Cerebellar nuclear complex (tissue), 1 donor: ENCODE results near the gene SDF4.
"Not testable (repeated sequence)": the region's sequence is repeated elsewhere in the genome, so short reads cannot be mapped to it uniquely, and the experiment has no call there.

Experiments
- DNase-seq, 2 experiments: peaks; one replicate each; lab custom pipeline; 2025; lab: John Stamatoyannopoulos, UW

Gene SDF4

DNA sequence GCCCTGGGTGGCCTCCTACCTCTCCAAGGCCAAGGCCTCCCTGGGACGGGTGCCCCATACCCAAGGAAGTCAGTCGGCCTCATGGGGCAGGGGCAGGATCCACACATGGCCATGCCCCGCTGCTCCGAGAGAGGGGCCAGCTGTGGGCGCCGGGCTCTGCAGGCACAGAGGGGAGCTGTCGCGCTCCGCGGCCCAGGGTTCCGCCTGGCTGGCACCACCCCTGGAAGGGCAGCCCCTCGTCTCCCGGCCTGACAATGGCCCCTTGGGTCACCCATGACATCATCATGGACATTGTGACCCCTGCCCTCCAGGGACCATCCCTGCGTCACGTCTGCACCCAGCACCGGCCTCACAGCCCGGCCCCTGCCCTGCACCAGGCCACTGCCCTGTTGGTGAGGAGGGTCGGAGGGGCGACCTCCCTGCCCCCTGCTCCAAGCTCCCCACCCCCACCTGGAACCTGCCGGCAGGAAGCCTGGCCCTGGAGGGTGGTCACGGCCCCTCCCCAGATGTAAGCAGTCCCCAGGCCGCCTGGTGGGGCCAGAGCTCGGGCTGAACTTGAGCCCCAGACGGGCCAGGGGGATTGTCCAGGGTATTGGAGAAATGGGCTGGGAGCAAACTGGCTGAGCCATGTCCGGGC lies 52.3 kb downstream of the SDF4 start:
- DNase-seq: no peak

DNA sequence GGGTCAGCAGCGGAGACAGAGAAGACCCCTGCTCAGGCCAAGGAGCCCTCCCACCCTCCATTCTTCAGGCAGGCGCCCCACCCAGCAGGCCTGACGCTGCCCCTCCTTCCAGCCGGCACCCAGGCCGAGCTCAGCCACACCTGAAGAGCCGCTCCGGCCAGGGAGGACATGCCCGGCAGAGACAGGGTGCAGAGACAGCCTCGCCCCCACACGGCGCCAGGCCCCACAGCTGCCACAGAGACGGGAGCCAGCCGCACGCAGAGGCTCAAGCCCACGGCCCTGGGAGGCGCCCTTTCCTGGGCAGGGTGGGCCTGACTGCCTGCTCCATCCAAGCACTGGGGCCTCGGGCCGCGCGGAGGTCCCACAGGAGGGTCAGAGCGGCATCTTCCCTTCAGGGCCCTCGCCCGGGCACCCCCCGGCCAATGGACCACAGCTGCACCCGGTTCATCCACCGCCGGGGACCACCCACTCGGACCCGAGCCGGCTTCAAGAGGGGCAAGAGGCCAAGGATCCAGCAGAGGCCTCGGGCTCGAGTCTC lies 52.9 kb downstream of the SDF4 start:
- DNase-seq: no peak

DNA sequence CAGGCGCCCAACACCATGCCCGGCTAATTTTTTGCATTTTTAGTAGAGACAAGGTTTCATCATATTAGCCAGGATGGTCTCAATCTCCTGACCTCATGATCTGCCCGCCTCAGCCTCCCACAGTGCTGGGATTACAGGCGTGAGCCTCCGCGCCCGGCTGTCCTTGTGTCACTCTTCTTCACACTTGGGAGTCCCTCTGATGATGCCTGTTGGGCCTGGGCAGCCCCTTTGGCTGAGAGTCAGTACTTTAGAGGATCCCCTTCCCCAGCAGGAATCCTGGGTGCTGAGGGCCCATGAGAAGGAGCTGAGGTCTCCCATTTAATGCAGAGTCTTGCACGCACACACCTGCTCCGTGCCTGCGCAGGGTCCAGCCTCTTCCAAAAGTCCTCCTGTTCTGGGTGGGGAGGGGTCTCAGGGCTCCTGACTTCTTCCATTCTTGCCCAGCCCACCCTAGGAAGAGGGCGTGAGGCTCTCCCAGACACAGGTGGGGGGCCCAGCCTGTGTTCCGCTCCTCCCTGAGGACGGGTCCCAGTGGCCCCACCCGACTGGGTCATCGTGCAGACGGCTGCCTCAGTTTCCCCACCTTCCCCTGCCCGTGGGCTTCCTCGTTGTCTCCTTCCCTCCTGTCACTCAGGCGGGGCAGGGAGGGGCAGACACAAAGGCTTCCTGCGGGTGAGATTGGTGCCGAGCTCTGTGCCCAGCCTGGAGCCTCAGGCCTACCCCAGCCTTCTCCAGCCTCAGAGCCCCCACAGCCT lies 54.2 kb downstream of the SDF4 start:
- DNase-seq: no peak

DNA sequence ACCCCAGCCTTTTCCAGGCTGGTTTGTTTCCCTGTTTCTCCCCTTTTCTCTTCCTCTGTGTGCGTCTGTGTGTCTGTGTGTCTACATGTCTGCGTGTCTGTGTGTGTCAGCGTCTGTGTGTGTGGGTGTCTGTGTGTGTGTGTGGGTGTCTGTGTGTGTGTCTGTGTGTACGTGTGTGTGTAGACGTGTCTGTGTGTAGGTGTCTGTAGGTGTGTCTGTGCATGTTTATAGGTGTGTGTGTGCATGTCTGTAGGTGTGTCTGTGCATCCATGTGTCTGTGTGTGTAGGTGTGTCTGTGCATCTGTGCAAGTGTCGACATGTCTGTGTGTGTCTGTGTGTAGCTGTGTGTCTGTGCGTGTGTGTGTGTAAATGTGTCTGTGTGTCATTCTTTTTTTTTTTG lies 54.9 kb downstream of the SDF4 start:
- DNase-seq: no peak

DNA sequence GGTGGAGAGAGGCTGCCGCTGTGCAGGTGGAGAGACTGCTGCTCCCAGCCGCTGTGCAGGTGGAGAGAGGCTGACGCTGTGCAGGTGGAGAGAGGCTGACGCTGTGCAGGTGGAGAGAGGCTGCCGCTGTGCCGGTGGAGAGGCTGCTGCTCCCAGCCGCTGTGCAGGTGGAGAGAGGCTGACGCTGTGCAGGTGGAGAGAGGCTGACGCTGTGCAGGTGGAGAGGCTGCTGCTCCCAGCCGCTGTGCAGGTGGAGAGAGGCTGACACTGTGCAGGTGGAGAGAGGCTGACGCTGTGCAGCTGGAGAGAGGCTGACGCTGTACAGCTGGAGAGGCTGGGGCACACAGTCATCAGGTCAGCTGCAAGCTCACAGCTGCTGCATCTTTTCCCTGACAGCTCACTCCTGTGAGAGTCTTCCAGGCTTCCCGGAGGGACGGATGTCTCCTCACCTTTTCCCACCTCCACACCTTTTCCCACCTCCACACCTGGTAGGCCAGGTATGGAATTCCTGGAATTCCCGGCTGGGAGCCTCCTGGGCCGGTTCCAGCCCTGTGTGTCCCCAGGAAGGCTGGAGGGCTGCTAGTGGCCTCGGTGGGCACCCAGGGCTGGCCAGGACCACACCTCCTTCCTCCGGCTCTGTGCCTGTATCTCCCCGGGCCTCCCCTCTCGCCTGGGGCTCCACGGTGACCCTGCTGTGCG lies 55.6 kb downstream of the SDF4 start:
- not testable (repeated sequence) for DNase-seq

DNA sequence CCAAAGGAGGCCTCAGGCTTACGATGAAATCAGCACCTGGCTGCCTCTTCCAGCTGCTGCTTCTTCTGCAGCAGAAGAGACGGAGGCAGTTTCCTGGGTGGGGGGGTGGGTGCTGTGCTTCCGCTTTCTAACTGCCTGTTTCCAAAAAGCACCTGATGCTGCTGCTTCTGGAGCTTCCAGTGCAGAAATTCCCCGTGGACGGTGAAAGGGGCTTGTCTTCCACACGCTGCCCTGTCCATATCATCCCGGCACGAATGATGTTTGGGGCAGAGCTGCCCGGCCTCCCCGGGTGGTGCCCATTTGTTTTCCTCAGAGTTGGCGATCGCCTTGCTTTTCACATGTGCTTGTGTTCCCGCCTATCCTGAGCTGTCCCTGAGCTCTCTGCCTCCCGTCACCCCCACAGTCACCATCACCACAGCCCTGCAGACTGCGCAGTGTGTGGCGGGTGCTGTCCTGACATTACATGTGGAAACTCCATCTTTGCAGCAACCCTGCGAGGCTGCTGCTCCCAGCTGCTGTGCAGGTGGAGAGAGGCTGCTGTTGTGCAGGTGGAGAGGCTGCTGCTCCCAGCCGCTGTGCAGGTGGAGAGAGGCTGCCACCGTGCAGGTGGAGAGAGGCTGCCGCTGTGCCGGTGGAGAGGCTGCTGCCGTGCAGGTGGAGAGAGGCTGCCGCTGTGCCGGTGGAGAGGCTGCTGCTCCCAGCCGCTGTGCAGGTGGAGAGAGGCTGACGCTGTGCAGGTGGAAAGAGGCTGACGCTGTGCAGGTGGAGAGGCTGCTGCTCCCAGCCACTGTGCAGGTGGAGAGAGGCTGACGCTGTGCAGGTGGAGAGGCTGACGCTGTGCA lies 56.4 kb downstream of the SDF4 start:
- no peak for DNase-seq

DNA sequence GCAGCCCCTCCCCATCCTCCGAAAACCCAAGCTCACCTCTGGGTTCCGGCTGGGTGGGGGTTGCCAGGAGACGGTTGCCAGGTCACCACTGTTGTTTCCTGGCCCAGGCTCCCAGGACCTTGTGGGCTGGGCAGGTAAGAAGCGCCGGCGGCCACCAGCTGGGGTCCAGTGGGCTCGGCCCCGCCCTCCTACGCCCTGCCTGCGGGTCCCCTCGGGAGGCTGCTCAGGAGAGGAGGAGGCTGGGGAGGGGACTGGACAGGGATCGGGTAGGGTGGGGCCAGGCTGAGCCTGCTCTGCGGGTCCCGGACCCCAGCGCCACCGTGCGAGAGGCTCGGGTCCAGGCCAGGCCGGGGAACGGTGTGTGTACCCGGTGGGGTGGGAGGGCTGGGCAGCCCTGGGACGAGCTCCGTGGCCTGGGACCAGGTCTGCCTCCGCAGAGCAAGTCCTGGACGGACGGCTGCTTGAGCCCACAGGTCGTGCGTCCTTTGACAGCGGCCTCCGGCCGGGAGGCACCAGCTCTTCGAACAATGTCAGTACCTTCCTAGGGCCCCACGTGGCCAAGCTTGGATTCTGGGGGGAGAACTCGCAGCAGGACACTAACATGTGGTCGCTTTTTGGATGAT lies 57.9 kb downstream of the SDF4 start, which contains the start of gene TTLL10:
Gene TTLL10 (plus strand): TSS at position 88 of the 623 bp plus-strand sequence. CDS start 5,336 bp downstream, outside the sequence.
- no peak for DNase-seq

DNA sequence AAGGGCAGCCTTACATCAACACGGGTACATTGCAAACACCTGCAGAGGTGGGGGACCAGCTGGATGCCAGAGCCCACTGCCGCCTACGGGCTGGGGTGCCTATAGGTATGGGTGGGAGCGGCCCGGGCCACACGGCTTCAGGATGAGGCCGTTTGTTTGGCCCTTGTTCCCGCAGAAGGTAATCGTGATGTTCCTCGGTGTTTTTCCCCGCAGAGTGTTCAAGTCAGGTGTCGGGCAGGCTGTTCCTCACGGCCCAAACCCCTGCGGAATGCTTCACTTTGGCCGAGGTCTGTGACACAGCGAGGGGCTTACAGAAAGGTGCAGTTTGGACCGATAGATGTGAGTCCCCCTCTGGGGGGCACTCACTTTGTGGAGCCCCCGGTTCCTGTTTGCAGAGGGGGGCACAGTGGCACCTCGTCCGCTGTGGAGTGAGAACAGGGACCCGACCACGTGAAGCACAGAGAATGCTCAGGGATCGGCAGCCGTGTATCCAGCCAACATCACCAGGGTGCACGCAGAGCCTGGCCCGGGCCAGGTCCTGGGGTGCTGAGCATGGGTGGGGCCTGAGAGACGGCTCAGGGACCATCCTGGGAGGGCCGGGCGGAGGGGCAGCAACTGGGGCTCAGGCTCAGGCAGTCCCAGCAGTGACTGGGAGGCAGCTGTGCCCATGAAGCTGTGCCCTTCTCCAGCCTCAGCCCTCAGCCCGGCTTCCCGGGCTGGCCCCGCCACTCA lies 58.6 kb downstream of the SDF4 start:
- no peak for DNase-seq

DNA sequence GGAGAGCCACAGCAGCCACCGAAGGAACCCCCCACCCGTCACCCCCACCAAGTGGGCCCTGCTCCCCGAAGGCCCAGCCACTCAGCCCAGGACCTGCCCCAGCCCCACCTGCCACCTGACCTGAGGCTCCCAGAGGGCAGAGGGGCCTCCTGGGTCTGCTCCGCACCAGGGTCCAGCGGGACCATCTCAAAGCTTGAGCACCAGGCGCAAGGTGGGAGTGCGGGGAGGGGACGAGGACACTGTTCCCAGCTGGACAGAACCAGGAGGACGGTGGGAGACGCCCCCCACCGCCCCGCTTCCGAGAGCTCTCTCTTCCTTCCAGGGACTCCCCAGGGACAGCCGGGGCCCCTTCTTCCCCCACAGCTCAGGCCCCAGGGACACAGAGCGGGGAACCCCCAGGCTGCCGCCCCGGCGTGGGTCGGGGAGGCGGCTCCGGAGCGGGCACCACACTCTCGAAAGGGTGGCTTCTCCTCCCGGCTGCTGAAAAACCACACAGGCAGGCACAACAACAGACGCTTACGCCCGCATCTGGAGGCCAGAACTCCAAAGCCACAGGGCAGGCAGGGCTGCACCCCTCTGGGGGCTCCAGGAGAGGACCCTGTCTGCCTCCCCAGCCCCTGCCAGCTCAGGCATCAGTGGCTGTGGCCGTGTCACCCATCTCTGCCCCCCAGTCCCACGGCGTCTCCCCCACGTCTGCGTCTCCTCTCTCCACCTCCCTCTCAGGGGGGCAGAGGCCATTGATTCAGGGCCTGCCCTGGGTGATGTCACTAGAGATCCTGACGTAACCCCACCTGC lies 60.1 kb downstream of the SDF4 start:
- no peak for DNase-seq

DNA sequence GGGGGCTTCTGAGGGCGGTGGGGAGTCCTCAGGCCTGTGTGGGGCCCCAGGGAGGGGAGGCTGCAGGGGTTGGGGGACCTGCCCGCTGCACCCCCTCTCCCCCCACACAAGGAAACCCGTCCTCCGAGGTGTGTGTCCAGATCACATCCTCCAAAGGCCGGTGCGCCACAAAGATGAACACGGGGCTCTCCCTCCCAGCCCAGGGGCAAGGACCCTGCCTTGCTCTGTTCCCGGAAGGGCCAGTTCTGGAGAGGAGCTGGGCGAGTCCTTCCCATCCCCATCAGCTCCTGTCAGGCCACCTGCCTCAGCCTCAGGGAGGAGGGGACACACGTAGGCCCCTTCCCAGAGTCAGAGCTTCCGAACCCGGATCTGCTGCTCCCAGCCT lies 60.6 kb downstream of the SDF4 start:
- no peak for DNase-seq

DNA sequence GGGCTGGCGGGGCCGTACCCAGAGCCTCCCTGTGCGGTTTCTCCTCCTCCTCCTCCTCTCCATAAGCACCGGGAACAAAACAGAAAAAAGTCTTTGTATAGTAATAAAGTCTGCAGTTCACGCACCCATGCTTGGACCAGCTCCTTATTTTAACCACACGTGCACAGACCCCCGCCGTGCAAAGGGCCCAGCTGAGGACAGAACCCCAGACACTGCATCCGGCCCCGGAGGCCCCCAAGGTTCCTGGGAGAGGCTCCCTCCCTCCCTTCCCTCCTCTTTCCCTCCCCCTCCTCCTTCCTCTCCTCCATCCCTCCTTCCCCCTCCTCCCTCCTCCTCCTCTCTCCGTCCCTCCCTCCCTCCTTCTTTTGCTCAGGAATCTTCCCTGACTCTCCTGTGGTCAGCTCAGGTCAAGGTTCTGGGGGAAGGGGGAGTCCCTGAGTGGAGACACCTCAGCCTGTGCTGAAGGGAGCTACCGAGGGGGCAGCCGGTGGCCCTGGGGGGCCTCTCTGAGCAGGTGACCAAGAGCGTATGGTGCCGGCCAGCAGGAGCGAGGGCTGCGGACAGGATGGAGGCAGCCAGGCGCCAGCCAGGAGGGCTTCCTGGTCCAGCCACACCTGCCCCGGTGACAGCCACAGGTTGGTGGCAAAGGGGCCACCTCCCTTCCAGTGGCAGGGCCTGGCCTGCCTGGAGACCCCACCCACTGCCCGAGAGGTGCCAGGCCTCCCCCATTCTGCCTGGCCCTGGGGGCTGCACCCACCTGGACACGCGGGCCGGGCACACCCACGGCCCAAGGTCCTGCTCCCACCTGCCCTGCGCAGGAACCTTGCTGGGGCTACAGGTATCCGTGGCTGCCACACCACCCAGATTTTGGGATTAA lies 61.3 kb downstream of the SDF4 start:
- no peak for DNase-seq

DNA sequence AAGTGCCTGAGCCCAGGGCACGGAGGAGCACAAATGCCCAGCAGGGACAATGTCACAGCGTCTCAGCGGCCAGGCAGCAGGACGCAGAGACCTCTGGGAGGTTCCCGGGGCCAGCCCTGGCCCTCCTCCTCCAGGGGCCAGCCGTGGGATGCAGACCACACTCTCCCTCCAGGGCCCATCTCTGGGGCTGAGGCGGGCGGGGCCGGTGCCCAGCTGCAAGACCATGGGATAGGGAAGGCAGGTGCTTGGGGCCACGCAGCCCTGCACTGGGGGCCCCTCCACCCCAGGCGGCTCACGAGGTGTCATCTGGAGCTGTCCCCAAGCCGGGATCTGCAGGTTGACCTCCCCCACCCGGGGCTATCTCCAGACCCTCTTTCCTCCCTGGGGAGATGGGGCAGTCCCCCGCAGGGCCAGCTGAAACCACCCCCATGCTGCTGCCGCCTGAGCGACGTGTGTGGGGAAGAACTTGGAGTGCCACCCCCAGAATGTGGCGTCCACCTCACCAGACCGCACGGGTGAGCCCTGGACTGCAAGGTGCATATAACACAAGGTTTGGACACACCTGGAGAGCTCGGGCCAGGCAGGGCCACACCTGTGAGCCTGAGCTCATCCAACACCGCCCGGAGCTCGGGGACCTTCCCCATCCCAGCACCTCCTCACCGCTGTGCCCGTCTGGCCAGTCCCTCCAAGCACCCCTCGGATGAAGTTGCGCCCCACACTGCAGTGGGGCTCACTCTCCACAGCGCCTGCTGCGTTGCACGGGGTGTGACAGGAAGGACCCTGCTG lies 62.2 kb downstream of the SDF4 start:
- DNase-seq: no peak

DNA sequence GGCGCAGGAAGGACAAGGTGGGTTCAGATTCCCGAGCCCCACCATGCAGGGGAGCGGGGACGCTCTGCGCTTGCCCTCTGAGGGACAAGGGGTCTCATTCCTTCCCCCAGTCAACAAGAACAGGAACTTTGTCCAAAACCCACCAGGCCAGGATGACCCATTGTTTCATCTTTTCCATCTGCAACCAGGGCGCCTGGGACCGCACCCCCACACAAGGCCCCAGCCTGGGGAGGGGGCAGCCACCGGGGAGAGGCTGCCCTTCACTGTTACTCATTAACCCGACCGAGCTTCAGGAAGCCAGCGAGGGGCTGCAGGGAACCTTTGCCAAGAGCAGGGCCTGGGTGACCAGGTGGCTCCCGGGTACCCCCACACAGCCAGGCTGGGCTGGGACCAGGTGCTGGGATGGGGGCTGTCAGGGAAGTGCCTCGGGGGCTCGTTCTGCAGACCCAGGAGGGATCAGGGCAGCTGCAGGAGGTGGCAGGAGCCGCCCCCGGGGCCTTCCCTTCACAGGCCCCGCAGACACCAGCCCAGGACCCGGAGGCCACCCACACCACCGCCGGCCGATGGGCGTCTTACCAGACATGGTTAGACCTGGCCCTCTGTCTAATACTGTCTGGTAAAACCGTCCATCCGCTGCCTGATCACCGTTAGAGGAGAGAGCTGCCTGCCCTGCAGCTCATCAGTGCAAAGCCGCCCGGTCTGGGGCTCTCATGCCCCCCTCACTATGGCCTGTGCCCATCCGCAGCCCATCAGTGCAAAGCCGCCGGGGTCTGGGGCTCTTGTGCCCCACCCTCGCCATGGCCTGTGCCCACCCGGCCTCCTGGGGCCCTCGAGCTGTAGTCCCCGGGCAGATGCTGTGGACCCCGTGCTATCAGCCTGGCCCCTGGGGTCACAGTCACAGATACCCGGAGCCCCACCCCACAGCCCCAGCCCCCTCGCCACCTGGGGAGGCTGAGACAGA lies 63.1 kb downstream of the SDF4 start:
- no peak for DNase-seq

DNA sequence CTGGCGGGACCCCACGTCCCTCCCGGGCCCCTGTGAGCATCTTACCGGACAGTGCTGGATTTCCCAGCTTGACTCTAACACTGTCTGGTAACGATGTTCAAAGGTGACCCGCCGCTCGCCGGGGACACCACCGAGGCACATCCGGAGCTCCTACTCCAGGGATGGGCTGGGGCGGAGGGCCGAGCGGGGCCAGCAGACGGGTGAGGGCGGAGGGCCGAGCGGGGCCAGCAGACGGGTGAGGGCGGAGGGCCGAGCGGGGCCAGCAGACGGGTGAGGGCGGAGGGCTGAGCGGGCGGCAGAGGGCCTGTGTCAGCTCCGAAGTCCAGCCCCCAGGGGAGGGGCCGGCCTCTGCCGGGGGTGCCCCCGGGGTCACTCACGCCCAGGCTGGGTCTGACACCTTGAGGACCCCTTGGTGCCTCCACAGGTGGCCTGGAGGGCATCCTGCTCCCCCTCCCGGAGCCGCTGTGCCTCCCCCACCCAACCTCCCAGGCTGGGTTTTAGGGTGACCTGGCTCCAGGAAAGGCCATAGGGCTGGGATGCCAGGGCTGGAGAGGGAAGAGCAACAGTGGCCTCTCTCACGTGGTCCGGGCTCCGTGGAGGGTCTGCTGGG lies 63.9 kb downstream of the SDF4 start:
- no peak for DNase-seq

DNA sequence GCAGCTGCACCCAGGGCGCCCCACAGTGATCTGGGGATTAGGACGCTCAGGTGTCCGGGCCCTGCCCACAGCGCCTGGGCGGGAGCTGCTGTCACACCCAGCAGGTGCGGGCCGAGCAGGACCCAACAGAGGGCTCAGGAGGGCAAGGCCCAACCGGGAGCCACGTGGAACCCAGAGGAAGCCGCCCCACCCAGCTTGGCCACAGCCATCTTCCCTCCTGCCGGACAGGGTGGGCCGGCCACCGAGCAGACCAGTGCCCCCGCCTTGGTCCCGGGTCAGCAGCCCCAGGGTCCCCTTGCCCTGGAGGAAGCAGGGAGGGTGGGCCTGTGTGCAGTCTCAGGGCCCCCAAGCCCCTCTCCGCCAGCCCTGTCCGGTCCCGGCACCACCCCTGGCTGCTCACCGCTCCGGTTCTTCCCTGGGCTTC lies 64.4 kb downstream of the SDF4 start:
- no peak for DNase-seq
